Stimulated activated CD8-positive, alpha-beta memory T cell treated with anti-CD3 and anti-CD28 coated beads, Interleukin-7, amount 100 ng/mL, for 24 hours (primary cell): Measurements from ENCODE around the gene MAN1A1.
"Not testable (repeated sequence)": the region's sequence is repeated elsewhere in the genome, so short reads cannot be mapped to it uniquely, and the experiment has no call there.

Source experiments
- DNase-seq: peaks from one replicate; pipeline ENCODE4 v3.0.0-alpha.2; 2020; ENCODE audit warnings: low read depth

The MAN1A1 gene

DNA sequence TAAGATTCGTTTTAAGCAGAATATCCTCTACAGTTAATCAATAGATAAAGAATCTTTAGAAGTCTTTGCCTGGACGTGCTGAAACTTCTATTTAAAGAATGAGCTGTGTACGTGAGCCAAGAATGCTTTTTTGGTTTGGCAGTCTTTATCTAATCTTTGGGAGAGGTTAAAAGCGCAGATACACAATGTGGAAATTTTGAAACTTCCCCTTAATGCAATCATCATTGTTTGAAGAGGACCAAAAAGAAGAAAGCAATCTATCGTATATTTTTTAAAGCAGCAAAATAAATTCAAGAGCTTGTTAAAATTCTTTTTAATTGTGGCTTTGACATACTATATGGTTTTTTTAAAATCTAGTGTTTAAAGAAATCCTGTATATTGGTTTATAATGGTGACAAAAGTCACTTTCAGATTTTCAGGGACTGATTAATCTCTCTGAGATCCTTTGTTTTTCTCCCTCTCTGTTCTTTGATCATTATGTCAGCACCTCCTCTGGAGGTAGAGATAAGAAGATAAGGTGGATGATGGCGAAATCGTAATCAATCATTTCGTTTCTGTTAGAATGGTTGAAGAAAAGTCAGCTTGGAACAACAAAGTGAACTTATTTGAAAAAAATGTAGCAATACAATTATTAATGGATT is 179.0 kb downstream of the MAN1A1 start:
- DNase-seq = no peak

GRCh38 chr6:119170103-119170446 is 179.5 kb downstream of the MAN1A1 start:
- no peak for DNase-seq

DNA sequence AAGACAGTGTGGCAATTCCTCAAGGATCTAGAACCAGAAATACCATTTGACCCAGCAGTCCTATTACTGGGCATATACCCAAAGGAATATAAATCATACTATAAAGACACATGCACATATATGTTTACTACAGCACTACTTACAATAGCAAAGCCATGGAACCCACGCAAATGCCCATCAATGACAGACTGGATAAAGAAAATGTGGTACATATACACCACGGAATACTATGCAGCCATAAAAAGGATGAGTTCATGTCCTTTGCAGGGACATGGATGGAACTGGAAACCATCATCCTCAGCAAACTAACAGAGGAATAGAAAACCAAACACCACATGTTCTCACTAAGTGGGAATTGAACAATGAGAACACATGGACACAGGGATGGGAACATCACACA is 180.2 kb downstream of the MAN1A1 start:
- DNase-seq = not testable (repeated sequence)

- DNase-seq = no peak
Observed at GRCh38 chr6:119166024-119166784, 183.4 kb downstream of the MAN1A1 start.

- no peak for DNase-seq
Observed at GRCh38 chr6:119163006-119163405, 186.6 kb downstream of the MAN1A1 start.

DNA sequence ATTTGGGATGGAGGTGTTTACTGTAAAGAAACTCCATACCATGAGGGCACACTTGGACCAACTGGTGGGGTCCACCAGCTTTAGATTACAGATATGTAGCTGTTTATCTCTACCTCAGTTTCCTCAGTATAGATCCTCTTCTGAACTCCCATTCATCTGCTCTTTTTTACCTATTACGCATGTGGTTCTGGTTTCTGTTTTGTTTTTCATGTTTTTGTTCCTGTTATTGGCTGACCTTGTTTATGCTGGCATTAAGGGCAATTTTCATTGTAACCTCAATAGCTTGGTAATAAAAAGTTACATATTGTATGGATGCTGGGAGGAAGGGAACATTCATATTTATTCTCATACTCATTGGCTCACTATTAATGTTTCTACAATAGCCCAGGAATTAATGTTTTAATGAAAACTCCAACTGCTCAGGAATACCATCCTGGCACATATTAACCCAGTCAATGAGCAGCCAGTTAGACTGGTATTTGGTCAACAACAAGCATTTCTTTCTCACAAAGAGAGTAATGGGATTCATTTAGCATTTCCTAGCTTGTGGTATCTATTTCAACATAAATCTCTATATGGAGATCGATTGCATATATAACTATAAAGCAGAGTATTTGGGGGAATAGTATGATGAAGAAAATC is 187.3 kb downstream of the MAN1A1 start:
- DNase-seq = no peak

- no peak for DNase-seq
Observed at GRCh38 chr6:119161438-119161837, 188.1 kb downstream of the MAN1A1 start.

- DNase-seq = no peak
Observed at GRCh38 chr6:119160911-119161310, 188.7 kb downstream of the MAN1A1 start.

DNA sequence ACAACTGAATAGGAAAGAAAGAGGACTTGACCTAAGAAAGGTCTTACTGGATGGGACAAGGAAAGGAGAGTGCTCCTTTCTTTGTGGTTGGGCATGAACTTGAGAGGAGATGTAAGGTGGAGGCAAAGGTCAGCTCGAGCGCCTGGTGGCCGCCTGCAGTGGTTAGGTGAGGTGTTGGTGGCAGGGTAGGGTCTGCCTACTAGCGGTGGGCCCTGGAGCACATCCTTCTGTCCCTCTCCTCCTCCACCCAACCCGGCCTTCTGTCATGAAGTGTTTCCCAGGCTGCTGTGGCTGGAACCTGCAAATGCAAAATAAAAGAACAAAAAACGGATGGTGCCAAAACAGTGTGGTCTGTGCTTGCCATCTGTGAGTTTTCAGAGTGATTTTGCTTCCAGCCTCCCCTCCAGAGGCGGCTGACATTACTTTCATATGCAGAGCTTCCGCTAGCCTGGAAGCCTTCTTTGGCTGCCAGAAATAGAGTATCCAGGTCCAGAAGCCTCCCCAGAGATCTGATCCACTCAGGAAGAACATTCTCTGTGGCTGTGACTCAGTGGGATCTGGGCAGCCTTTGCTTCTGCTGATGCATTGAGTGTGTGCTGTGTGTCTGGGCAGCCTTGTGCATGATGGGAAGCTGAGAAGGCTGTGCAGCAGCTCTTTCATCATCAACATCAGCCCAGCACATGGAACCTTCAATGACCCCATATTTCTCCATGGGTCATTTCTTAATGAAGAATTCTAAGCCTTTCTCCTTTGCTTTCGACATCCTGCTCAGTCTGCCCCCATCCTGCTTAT is 191.3 kb downstream of the MAN1A1 start:
- no peak for DNase-seq

DNA sequence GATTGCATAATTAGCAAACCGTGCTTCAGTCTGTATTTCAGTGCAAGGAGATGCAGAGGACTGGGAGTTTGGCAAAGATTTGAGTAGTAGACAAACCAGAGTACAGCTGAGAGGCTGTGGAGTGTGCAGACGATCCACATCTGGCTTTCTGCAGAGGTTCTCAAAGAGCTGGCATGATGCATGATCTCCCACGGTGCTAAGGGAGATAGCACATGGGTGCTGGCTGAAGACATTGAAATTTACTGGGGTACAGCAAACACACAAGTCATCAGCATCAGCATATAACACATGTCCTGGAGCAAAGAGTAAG is 192.1 kb downstream of the MAN1A1 start:
- no peak for DNase-seq

DNA sequence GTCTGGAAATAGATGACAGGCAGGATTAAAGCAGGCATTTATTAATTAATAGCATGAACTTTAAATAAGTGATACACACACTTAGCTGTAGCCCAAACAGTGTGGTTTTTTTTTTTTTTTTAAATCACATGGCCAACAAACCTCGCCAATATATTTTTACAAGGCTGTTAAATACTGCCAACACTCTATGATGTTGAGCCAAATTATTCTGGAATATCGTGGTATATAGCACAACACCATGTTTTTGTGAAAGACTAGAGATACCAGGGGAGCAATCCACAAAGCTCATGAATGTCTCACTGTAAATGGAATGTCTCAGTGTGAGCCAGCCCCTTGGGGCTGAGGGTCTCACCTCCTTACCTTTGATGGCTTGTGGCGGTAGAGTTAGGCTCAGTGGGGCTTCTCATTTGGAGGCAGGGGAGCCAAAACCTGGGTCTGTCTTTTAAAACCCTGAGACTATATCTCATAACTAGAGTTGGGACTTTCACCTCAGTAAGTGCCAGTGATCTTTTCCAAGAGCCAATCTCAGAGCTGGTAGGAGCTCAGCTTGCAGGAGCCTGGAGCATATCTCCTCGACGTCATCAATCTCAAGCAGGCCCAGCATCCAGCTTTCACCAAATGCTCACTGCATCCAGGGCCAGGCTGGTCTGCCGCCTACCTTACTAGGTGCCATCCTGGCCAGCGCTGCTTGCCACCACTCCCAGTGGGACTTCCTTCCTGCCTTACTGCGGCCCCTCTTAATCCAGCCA is 192.6 kb downstream of the MAN1A1 start:
- no peak for DNase-seq

- DNase-seq = not testable (repeated sequence)
Observed at GRCh38 chr6:119156082-119156481, 193.5 kb downstream of the MAN1A1 start.

DNA sequence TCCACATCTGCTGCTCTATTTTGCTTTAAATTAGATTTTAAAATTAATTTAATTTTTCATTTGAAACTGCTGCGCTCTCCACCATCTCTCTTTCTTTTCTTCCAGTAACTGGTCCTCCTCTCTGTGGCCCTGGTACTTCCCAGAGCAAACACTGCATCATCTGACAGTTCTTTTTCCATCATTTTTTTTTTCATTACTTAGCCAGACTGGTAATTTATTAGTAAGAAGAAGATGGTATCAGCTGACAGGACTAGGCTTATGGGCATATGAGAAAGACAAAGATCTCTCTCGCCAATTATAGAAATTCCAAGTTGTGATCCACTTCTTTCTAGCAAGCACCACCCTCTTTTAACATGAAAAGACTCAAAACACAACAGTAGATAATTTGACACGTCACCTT is 197.4 kb downstream of the MAN1A1 start:
- no peak for DNase-seq

DNA sequence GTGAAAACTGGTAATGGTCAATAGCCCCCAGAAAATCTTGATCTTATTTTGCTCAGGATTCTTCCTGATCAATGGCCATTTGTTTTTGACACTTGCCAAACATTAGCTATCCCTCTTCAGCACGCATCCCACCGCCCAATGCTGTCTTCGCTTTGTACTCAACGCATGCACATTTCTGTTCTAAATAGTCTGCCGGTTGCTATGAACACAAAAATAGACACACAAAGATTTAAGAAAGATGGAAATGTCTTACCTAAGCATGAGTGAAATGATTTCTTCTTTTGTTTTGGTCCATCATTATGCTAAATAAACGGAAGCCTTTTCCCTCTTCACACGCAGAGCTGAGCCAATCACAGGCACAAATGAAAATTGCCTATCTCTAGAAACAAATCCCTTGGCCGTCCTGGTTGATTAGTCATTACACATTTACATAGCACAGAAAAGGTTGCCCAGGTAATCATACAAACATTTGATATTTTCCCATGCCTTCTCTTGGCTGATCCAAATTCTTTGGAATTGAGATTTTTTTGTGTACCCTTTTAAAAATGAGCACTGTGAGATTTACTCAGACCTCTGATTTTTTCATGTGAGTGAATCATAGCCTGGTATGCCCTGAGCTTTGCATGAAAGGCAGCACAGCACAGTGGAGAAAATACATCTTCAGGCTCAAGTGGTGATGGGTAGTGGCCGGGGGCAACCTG is 200.6 kb downstream of the MAN1A1 start:
- no peak for DNase-seq

DNA sequence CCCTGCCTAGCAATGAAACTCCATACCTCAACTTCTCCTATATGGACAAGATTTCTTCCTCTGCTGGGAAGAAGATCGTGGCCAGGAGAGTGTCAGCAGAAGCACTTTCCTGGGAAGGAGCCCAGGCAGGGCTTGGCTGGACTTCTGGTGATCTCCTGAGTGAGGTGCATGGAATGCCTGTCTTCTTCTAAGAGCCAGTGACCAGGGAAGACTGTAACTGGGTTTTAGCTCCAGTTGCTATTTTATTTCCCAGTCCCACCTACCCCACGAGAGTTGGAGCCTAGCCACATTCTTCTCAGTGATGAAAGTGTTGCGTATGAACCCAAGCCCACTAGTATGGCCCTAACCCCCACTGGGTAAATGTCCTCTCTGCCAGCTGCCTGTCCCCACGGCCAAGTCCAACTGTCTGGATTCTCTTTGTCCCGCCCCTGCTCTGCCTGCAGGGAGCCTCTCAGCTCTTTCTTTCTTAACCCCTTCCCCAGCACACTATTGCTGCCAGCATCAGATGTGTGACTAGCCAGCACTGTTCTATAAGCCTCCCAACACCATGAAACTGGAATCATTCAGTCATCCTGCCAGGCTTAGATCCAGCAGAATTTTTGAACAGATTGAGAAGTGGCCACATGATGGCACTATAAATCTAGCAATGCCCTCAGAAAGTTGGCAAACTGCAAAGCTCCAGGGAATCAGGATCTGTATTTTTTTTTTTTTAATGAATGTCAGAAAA is 201.3 kb downstream of the MAN1A1 start:
- DNase-seq = no peak

GRCh38 chr6:119147101-119148053 is 202.2 kb downstream of the MAN1A1 start:
- DNase-seq = peak; percentile 10

GRCh38 chr6:119145111-119145510 is 204.4 kb downstream of the MAN1A1 start:
- no peak for DNase-seq

- DNase-seq = no peak
Observed at GRCh38 chr6:119142637-119143036, 206.9 kb downstream of the MAN1A1 start.

- no peak for DNase-seq
Observed at GRCh38 chr6:119142041-119142440, 207.5 kb downstream of the MAN1A1 start.
